HEK293 (cell line): Measurements from ENCODE around the gene ATP6AP2.
"Not testable (repeated sequence)": the region's sequence is repeated elsewhere in the genome, so short reads cannot be mapped to it uniquely, and the experiment has no call there.

ENCODE experiments used
- CTCF ChIA-PET: fragments of 350-600 bp; formaldehyde crosslinking; extraction: SDS; loops from one replicate; lab custom pipeline; 2021; ENCODE audit warnings: antibody characterized with exemption; lab: Yijun Ruan, JAX
- POLR2A ChIA-PET: fragments of 300-600 bp; formaldehyde crosslinking; extraction: SDS; loops from one replicate; lab custom pipeline; 2020; ENCODE audit warnings: antibody characterized with exemption, inconsistent platforms; lab: Yijun Ruan, JAX
- H3K27ac ChIP-seq: fragments of 200-500 bp; sonication (Bioruptor generic); 2 replicates; pipeline ENCODE4 v1.5.1; 2014; ENCODE audit warnings: low read depth, low read length, control low read depth, inconsistent platforms; ENCODE audit errors: extremely low read depth
- H3K36me3 ChIP-seq, 2 experiments: fragments of 200-500 bp in 1 of 2; sonication (Bioruptor generic) in 1 of 2; 1 replicate in 1 of 2; 2 replicates in 1 of 2; pipeline ENCODE4 v1.5.1; 2014 to 2017; ENCODE audit warnings: inconsistent platforms in 2 of 2, low read length in 2 of 2; ENCODE audit not compliant: control insufficient read depth in 2 of 2, insufficient read depth in 1 of 2
- H3K4me1 ChIP-seq: fragments of 200-500 bp; sonication (Bioruptor generic); 2 replicates; pipeline ENCODE4 v1.5.1; 2014; ENCODE audit warnings: mild to moderate bottlenecking, low read length, inconsistent platforms; ENCODE audit not compliant: control insufficient read depth, insufficient read depth
- H3K4me3 ChIP-seq: 2 replicates; pipeline ENCODE4 v1.5.1; 2011; ENCODE audit warnings: low read depth, mild to moderate bottlenecking, control low read depth, low read length, moderate library complexity
- H3K9me3 ChIP-seq: fragments of 200-500 bp; sonication (Bioruptor generic); 2 replicates; pipeline ENCODE4 v1.5.1; 2014; ENCODE audit warnings: low read depth, low read length, inconsistent platforms; ENCODE audit not compliant: control insufficient read depth, insufficient read depth
- ATF2 ChIP-seq: fragments of 450-650 bp; formaldehyde crosslinking; IDR thresholded peaks from 2 replicates; pipeline ENCODE4 v1.5.1; 2016; ENCODE audit warnings: missing biosample characterization, missing genetic modification characterization, low read depth
- BCL11A ChIP-seq: fragments of 450-650 bp; formaldehyde crosslinking; IDR thresholded peaks from 2 replicates; pipeline ENCODE4 v1.5.1; 2016; ENCODE audit warnings: low read depth, missing biosample characterization, missing genetic modification characterization
- PRDM10 ChIP-seq: fragments of 450-650 bp; formaldehyde crosslinking; IDR thresholded peaks from 2 replicates; pipeline ENCODE4 v1.5.1; 2016; ENCODE audit warnings: missing biosample characterization, missing genetic modification characterization
- SP3 ChIP-seq: fragments of 450-650 bp; formaldehyde crosslinking; IDR thresholded peaks from 2 replicates; pipeline ENCODE4 v1.5.1; 2016; ENCODE audit warnings: missing biosample characterization, missing genetic modification characterization
- ZBTB10 ChIP-seq: fragments of 450-650 bp; formaldehyde crosslinking; IDR thresholded peaks from 2 replicates; pipeline ENCODE4 v1.5.1; 2016; ENCODE audit warnings: missing biosample characterization, missing genetic modification characterization
- ZNF133 ChIP-seq: fragments of 450-650 bp; formaldehyde crosslinking; IDR thresholded peaks from 2 replicates; pipeline ENCODE4 v1.5.1; 2016; ENCODE audit warnings: missing biosample characterization, missing genetic modification characterization
- ZNF140 ChIP-seq: fragments of 450-650 bp; formaldehyde crosslinking; IDR thresholded peaks from 2 replicates; pipeline ENCODE4 v1.5.1; 2016; ENCODE audit warnings: missing biosample characterization, missing genetic modification characterization
- ZNF335 ChIP-seq: fragments of 450-650 bp; formaldehyde crosslinking; conservative IDR thresholded peaks from 2 replicates; pipeline ENCODE4 v1.5.1; 2016; ENCODE audit warnings: missing biosample characterization, missing genetic modification characterization
- ZNF394 ChIP-seq: fragments of 450-650 bp; formaldehyde crosslinking; IDR thresholded peaks from 2 replicates; pipeline ENCODE4 v1.5.1; 2016; ENCODE audit warnings: missing biosample characterization, missing genetic modification characterization, mild to moderate bottlenecking, moderate library complexity, borderline replicate concordance
- ZNF747 ChIP-seq: fragments of 450-650 bp; formaldehyde crosslinking; IDR thresholded peaks from 2 replicates; pipeline ENCODE4 v1.5.1; 2016; ENCODE audit warnings: missing biosample characterization, missing genetic modification characterization

The ATP6AP2 gene

GRCh38 chrX:40571600-40571999 lies 9.2 kb upstream of the ATP6AP2 start:
- no peak overlapping the region for H3K4me3 ChIP-seq
- no peak overlapping the region for H3K27ac ChIP-seq
- ChIA-PET POLR2A (no interaction called here), CTCF (interaction anchor here (0.6 to 1.1 kb wide), 3 partner anchors 27 to 1818 kb away, joined by 3 to 4 read pairs (median 4); no protein-coding TSS in a partner anchor)
- H3K36me3 ChIP-seq: no peaks in the 10 kb centered on the region
- TF ChIP-seq ATF2 (tag by site-specific recombination) (no peak), ZBTB10 (tag by site-specific recombination) (no peak), ZNF335 (tag by site-specific recombination) (no peak), ZNF747 (tag by site-specific recombination) (no peak), ZNF133 (no peak), BCL11A (no peak)
- no peaks in the 10 kb centered on the region for H3K9me3 ChIP-seq
- no peaks in the 10 kb centered on the region for H3K4me1 ChIP-seq

GRCh38 chrX:40573763-40574162 lies 7.0 kb upstream of the ATP6AP2 start:
- Histone ChIP-seq H3K36me3 (no peaks in the 10 kb centered on the region), H3K4me3 (no peak overlapping the region), H3K4me1 (no peaks in the 10 kb centered on the region), H3K27ac (no peak overlapping the region), H3K9me3 (no peaks in the 10 kb centered on the region)
- ChIA-PET CTCF (interaction anchor here (0.5 to 1.3 kb wide), 13 partner anchors 9 to 1089 kb away, joined by 3 to 6 read pairs (median 3); no protein-coding TSS in a partner anchor), POLR2A (interaction anchor here (0.7 kb wide), 1 partner anchor 947 kb away, joined by 3 read pairs; no protein-coding TSS in a partner anchor)
- TF ChIP-seq ZNF140 (peak; percentile 20; the same call in 1 of the 2 replicates), SP3 (tag by site-specific recombination) (no peak)

DNA sequence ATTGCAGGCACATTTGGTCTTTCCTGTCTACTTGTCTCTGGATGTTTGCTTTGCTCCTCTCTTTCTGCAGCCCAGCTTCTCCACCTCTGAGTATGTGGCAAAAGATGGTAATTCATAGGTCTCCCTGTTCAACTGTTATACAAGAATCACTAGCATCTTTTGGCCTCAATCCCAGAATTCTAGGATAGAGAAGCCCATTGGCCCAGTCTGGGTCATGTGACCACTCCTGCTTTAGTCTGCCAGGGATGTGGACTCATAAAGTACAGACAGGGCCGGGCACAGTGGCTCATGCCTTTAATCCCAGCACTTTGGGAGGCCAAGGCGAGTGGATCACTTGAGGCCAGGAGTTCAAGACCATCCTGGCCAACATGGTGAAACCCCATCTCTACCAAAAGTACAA lies 5.4 kb upstream of the ATP6AP2 start:
- ChIA-PET CTCF (interaction anchor here (0.6 to 0.9 kb wide), 3 partner anchors 8 to 678 kb away, joined by 3 to 4 read pairs (median 3); no protein-coding TSS in a partner anchor), POLR2A (interaction anchor here (0.6 kb wide), 1 partner anchor 221 kb away, joined by 6 read pairs; no protein-coding TSS in a partner anchor)
- not testable (repeated sequence) for H3K4me3 ChIP-seq, H3K36me3 ChIP-seq, H3K4me1 ChIP-seq, H3K27ac ChIP-seq, H3K9me3 ChIP-seq
- TF ChIP-seq PRDM10 (tag by site-specific recombination): peak; percentile 69; the same call in 1 of the 2 replicates
- peak; percentile 34; the same call in 1 of the 2 replicates for TF ChIP-seq ZNF394 (tag by site-specific recombination)
